GM19035 (cell line): ENCODE results near the gene CYS1.
"Not testable (repeated sequence)": the region's sequence is repeated elsewhere in the genome, so short reads cannot be mapped to it uniquely, and the experiment has no call there.

Source experiments
- ATAC-seq: cut with Tn5 transposase; IDR thresholded peaks from one replicate; pipeline ENCODE4 v1.9.1; 2021; ENCODE audit not compliant: unreplicated experiment

Gene CYS1

GRCh38 chr2:10014418-10015190 is 65.6 kb downstream of the CYS1 start:
- no peak for ATAC-seq

- ATAC-seq = not testable (repeated sequence)
Observed at GRCh38 chr2:10013651-10014417, 66.4 kb downstream of the CYS1 start.

GRCh38 chr2:10012963-10013461 is 67.2 kb downstream of the CYS1 start:
- ATAC-seq = no peak

- not testable (repeated sequence) for ATAC-seq
Observed at GRCh38 chr2:10012366-10012962, 67.7 kb downstream of the CYS1 start.

GRCh38 chr2:10011606-10012325 is 68.4 kb downstream of the CYS1 start:
- ATAC-seq = not testable (repeated sequence)

- ATAC-seq = not testable (repeated sequence)
Observed at GRCh38 chr2:10010861-10011605, 69.2 kb downstream of the CYS1 start.

- ATAC-seq = no peak
Observed at GRCh38 chr2:10009811-10010781, 70.1 kb downstream of the CYS1 start.

GRCh38 chr2:10009271-10009810 is 70.9 kb downstream of the CYS1 start:
- no peak for ATAC-seq

GRCh38 chr2:10008809-10009176 is 71.4 kb downstream of the CYS1 start:
- no peak for ATAC-seq

- no peak for ATAC-seq
Observed at GRCh38 chr2:10007921-10008808, 72.0 kb downstream of the CYS1 start.

GRCh38 chr2:10007435-10007834 is 72.8 kb downstream of the CYS1 start:
- ATAC-seq = no peak
